HG03575 (cell line): ENCODE measurements around the gene INKA2.
"Not testable (repeated sequence)": the region's sequence is repeated elsewhere in the genome, so short reads cannot be mapped to it uniquely, and the experiment has no call there.

Experiments
- ATAC-seq: cut with Tn5 transposase; IDR thresholded peaks from one replicate; pipeline ENCODE4 v1.9.1; 2021; ENCODE audit not compliant: unreplicated experiment, insufficient number of reproducible peaks, low FRiP score; ENCODE audit errors: extremely low read depth

The INKA2 gene

GRCh38 chr1:111754984-111755330, 15.8 kb upstream of the INKA2 start:
- ATAC-seq: peak; percentile 17

- no peak for ATAC-seq
These were observed 12.8 kb upstream of the INKA2 start for GRCh38 chr1:111751906-111752575.

- no peak for ATAC-seq
These were observed 11.7 kb upstream of the INKA2 start for GRCh38 chr1:111750856-111751255.

GRCh38 chr1:111749628-111750027, 10.4 kb upstream of the INKA2 start:
- no peak for ATAC-seq

- ATAC-seq: no peak
These were observed 8.8 kb upstream of the INKA2 start for GRCh38 chr1:111747947-111748346.

GRCh38 chr1:111747282-111747734, 8.1 kb upstream of the INKA2 start:
- no peak for ATAC-seq

- ATAC-seq: no peak
These were observed 7.4 kb upstream of the INKA2 start for GRCh38 chr1:111746614-111746999.

GRCh38 chr1:111745675-111746613, 6.7 kb upstream of the INKA2 start:
- ATAC-seq: no peak

- ATAC-seq: no peak
These were observed 4.5 kb upstream of the INKA2 start for GRCh38 chr1:111743679-111744101.

GRCh38 chr1:111742938-111743549, 3.8 kb upstream of the INKA2 start:
- no peak for ATAC-seq

- not testable (repeated sequence) for ATAC-seq
These were observed 3.1 kb upstream of the INKA2 start for GRCh38 chr1:111742292-111742691.

- ATAC-seq: no peak
These were observed 950 bp upstream of the INKA2 start for GRCh38 chr1:111739925-111740765.

GRCh38 chr1:111738436-111739193, 580 bp downstream of the INKA2 start:
- ATAC-seq: peak; percentile 12

- ATAC-seq: no peak
These were observed 1.1 kb downstream of the INKA2 start for GRCh38 chr1:111738133-111738435.

- ATAC-seq: no peak
These were observed 1.7 kb downstream of the INKA2 start for GRCh38 chr1:111737216-111738132.

- no peak for ATAC-seq
These were observed 2.5 kb downstream of the INKA2 start for GRCh38 chr1:111736548-111737215.
